ENCODE measurements around the gene RECQL5. TPM values are rescaled to one million over a fixed set of nuclear protein-coding genes. Genes with fewer than 3 reads are reported as not detected.
A peak's percentile ranks its signal among the peaks of the same experiment; 100 is the strongest.

RECQL5 gene
- total RNA-seq, 4 donors from 2014 or later, result 25.1 to 82.8 (median 34.0) TPM

DNA sequence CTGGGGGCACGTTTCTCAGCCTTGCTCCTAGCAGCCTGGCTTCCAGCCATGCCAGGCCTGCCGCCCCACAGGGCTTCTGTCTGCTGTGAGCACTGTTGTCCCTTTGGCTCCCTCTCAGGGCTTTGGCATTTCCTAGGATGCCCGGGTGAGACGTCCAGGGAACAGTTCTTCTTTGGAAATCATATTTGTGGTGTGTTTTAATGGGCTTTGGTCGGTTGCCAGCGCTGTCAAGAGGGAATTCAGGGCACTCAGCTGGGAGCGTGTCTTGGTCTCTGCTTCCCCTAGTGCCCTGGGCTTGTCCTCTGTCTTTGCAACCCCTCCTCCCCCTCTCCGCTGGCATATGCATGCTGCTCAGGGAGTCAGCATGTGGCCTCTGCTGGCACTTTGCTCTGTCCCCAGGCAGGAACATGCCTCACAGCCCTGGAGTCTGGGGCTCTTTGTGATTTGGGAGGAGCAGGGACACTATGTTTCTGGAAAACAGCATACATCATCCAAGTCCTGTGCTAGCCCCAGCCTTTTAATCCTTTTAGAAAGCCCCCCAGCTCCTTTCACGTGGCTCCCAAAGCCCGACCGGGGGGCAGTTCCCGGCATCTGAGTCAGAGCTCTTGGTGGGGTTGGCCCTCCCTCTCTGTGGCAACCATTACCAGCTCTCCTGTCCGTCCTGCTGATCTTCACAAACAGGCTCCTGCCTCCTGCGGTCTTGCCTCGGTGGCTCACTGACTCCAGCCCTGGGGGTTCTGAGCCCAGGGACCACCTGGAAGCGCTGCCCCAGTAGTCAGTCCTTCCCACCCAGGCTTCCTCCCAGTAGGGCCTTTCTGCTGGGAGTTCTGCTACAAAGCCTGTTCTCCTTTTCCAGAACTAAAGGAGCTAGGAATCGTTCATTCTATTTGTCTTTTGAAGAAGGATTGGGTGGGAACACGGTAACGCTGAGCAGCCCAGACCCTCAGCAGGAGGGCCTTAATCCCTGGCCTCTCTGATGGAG, 26.8 kb upstream of the RECQL5 start:
- peaks cover 64 to 100% (median 96%) of the 10 kb centered on the region in 3 donors for H3K4me1 ChIP-seq
- peaks cover 0 to 58% (median 4%) of the 10 kb centered on the region in 3 donors for H3K36me3 ChIP-seq
- no peak for TF ChIP-seq POLR2A (IDR thresholded peaks at IDR 0.05)
- TF ChIP-seq, protein P1, sequence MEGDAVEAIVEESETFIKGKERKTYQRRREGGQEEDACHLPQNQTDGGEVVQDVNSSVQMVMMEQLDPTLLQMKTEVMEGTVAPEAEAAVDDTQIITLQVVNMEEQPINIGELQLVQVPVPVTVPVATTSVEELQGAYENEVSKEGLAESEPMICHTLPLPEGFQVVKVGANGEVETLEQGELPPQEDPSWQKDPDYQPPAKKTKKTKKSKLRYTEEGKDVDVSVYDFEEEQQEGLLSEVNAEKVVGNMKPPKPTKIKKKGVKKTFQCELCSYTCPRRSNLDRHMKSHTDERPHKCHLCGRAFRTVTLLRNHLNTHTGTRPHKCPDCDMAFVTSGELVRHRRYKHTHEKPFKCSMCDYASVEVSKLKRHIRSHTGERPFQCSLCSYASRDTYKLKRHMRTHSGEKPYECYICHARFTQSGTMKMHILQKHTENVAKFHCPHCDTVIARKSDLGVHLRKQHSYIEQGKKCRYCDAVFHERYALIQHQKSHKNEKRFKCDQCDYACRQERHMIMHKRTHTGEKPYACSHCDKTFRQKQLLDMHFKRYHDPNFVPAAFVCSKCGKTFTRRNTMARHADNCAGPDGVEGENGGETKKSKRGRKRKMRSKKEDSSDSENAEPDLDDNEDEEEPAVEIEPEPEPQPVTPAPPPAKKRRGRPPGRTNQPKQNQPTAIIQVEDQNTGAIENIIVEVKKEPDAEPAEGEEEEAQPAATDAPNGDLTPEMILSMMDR (IDR thresholded peaks at IDR 0.05), result no peak
- no peak for DNase-seq
- intact Hi-C loops (cut with DNase I), result no loop called here
- H3K4me3 ChIP-seq, result no peak overlapping the region
- H3K27ac ChIP-seq, result peak overlapping the region; percentile 78 to 90 (median 86)
- no peaks in the 10 kb centered on the region for H3K9me3 ChIP-seq
- H3K27me3 ChIP-seq, result no peaks in the 10 kb centered on the region
- WGBS, 2 donors, result 32 to 52% methylated on average over 15 to 16 of the region's 19 CpGs

DNA sequence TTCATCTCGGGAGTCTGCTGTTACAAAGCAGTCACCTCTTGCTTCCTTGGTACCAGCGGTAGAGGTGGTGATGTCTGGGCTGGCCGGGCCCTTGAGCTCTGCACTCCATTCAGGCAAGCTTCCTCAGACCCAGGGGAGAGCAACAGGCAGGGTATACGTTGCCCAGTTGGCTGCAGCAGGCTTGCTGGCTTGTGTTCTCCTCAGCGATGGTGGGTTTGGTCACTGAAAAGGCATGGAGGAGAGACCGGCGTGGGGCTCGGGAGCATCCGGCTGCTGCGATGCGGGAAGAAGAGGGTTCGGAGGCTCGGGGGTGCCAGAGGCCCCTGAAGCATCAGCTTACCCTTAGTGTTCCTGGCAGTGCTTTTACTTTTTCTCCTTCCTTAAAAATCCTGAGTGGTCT, 26.0 kb upstream of the RECQL5 start:
- Histone ChIP-seq H3K36me3 (peaks cover 0 to 54% (median 4%) of the 10 kb centered on the region in 3 donors), H3K4me1 (peaks cover 70 to 100% (median 96%) of the 10 kb centered on the region in 3 donors), H3K27ac (peak overlapping the region; percentile 78 to 90 (median 86)), H3K9me3 (no peaks in the 10 kb centered on the region), H3K27me3 (no peaks in the 10 kb centered on the region), H3K4me3 (no peak overlapping the region)
- TF ChIP-seq POLR2A (IDR thresholded peaks at IDR 0.05), result no peak
- TF ChIP-seq, protein P1 (IDR thresholded peaks at IDR 0.05), result no peak
- WGBS, 2 donors, result 20 to 88% methylated on average over 1 to 11 of the region's 13 CpGs
- intact Hi-C loops (cut with DNase I), result no loop called here
- no peak for DNase-seq

DNA sequence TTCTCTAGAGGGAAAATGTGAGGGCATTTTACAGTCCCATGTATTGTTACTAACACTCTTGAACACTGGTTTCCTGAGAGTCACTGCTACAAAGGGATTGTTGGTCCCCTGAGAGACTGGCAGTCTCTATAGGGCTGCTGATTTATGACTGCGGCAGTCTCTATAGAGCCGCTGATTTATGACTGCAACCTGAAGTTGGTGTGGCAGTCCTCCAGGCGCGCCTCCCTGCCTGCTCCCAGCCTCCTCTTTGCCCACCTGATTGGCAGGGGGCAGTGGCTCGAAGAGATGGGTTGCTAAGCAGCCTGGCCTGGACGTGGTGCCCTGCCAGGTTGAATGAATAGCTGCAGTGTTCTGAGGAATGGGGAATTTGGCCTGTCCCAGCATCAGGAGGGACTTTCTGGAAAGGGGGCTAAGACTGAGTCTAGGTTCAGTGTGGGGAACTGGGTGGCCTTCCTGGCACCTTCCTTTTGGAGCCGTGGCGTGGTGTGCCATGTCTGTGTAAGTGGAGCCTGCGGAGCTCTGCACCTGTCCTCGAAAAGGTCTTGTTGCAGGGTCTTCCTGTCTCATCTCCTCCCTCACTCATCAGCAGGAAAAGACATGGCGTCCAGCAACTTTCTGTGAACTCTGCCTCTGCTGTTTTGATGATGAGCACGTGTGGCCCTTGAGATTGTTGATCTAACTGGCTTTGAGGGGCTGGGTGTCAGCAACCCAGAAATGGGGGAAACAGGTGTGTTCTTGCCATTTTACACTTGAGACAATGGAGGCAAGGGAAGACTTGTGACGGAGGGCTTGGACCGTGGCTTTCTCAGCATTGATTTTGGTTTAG, 25.1 kb upstream of the RECQL5 start:
- no peak for DNase-seq
- TF ChIP-seq POLR2A (IDR thresholded peaks at IDR 0.05), result no peak
- TF ChIP-seq, protein P1 (IDR thresholded peaks at IDR 0.05), result no peak
- Histone ChIP-seq H3K4me1 (peaks cover 66 to 100% (median 96%) of the 10 kb centered on the region in 3 donors), H3K9me3 (no peaks in the 10 kb centered on the region), H3K27ac (peak overlapping the region in 3 of 4 donors; percentile 84 to 90 (median 87)), H3K36me3 (peaks cover 0 to 54% (median 4%) of the 10 kb centered on the region in 3 donors), H3K27me3 (no peaks in the 10 kb centered on the region), H3K4me3 (no peak overlapping the region)
- 81 to 100% methylated on average over 5 to 8 of the region's 14 CpGs for WGBS, 2 donors
- intact Hi-C loops (cut with DNase I), result no loop called here

DNA sequence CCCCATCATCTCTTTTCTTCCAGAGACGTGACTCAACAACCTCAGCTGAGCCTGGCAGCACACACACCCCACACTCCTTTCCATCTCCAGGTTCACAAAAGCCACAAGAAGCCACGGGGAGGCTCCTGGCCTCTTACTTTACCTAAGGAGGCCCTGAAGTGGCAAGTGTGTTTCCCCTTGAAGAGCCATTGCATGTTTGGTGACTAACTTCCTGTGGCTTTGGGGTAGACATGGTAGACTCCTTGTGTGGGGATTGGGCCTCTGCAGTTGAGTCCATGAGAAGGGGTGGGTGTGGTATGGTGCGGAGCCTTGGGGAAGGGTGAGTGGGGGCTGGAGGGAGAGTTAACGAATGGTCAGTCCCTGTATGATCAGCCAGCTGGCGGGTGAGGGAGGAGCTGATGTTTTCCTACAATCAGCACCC, 24.4 kb upstream of the RECQL5 start:
- 63 to 78% methylated on average over 5 of the region's 5 CpGs for WGBS, 2 donors
- intact Hi-C loops (cut with DNase I), result no loop called here

More for the DNA sequence above, 24.4 kb upstream of the RECQL5 start:
- H3K27ac ChIP-seq, result peak overlapping the region; percentile 81 to 90 (median 86)
- no peaks in the 10 kb centered on the region for H3K9me3 ChIP-seq
- no peak overlapping the region for H3K4me3 ChIP-seq
- no peak for DNase-seq
- no peaks in the 10 kb centered on the region for H3K27me3 ChIP-seq
- no peak for TF ChIP-seq POLR2A (IDR thresholded peaks at IDR 0.05)
- TF ChIP-seq, protein P1 (IDR thresholded peaks at IDR 0.05), result no peak
- peaks cover 0 to 54% (median 4%) of the 10 kb centered on the region in 3 donors for H3K36me3 ChIP-seq
- H3K4me1 ChIP-seq, result peaks cover 63 to 100% (median 98%) of the 10 kb centered on the region in 3 donors
